ENCODE data around the gene SH3TC1. TPM values are rescaled to one million over a fixed set of nuclear protein-coding genes. Genes with fewer than 3 reads are reported as not detected.

SH3TC1 gene
- total and polyA plus RNA-seq, 2 of the 8 experiments (the other 6 are each of a cell fraction or from before 2014, with no cell fraction given) = 0.15 TPM; not detected in 1

DNA sequence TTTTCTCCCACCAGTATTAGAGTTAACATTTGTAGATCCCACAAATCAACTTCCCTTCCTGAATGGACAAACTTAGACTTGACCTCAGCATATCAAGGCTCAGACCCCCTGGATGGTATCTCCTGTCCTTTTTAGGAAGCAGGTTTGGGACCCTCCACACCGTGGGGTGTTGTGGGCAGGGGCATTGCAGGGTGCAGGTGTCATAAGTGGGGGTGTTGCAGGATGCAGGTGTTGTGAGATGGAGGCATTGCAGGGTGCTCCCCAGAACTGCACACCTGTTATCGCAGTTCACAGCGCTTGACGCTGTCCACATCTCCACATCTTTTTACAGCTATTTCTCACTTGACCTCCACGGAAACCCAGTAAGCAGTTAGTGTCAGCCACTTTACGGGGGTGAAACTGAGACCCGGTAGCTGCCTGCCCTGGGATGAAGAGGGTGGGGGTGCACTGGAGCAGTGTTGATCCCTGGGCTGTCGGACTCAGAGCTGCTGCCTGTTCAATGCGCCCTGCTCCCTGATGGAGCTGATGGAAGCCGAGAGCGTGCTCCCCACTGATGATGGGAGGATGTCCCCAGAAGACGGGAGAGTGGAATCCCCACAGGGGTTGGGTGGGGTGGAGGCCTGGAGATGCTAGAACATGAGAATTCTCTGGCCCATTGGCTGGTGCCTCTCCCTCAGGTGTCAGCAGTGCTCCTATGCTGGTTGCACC, 25.3 kb downstream of the SH3TC1 start (continued):
- TF ChIP-seq, protein P1, sequence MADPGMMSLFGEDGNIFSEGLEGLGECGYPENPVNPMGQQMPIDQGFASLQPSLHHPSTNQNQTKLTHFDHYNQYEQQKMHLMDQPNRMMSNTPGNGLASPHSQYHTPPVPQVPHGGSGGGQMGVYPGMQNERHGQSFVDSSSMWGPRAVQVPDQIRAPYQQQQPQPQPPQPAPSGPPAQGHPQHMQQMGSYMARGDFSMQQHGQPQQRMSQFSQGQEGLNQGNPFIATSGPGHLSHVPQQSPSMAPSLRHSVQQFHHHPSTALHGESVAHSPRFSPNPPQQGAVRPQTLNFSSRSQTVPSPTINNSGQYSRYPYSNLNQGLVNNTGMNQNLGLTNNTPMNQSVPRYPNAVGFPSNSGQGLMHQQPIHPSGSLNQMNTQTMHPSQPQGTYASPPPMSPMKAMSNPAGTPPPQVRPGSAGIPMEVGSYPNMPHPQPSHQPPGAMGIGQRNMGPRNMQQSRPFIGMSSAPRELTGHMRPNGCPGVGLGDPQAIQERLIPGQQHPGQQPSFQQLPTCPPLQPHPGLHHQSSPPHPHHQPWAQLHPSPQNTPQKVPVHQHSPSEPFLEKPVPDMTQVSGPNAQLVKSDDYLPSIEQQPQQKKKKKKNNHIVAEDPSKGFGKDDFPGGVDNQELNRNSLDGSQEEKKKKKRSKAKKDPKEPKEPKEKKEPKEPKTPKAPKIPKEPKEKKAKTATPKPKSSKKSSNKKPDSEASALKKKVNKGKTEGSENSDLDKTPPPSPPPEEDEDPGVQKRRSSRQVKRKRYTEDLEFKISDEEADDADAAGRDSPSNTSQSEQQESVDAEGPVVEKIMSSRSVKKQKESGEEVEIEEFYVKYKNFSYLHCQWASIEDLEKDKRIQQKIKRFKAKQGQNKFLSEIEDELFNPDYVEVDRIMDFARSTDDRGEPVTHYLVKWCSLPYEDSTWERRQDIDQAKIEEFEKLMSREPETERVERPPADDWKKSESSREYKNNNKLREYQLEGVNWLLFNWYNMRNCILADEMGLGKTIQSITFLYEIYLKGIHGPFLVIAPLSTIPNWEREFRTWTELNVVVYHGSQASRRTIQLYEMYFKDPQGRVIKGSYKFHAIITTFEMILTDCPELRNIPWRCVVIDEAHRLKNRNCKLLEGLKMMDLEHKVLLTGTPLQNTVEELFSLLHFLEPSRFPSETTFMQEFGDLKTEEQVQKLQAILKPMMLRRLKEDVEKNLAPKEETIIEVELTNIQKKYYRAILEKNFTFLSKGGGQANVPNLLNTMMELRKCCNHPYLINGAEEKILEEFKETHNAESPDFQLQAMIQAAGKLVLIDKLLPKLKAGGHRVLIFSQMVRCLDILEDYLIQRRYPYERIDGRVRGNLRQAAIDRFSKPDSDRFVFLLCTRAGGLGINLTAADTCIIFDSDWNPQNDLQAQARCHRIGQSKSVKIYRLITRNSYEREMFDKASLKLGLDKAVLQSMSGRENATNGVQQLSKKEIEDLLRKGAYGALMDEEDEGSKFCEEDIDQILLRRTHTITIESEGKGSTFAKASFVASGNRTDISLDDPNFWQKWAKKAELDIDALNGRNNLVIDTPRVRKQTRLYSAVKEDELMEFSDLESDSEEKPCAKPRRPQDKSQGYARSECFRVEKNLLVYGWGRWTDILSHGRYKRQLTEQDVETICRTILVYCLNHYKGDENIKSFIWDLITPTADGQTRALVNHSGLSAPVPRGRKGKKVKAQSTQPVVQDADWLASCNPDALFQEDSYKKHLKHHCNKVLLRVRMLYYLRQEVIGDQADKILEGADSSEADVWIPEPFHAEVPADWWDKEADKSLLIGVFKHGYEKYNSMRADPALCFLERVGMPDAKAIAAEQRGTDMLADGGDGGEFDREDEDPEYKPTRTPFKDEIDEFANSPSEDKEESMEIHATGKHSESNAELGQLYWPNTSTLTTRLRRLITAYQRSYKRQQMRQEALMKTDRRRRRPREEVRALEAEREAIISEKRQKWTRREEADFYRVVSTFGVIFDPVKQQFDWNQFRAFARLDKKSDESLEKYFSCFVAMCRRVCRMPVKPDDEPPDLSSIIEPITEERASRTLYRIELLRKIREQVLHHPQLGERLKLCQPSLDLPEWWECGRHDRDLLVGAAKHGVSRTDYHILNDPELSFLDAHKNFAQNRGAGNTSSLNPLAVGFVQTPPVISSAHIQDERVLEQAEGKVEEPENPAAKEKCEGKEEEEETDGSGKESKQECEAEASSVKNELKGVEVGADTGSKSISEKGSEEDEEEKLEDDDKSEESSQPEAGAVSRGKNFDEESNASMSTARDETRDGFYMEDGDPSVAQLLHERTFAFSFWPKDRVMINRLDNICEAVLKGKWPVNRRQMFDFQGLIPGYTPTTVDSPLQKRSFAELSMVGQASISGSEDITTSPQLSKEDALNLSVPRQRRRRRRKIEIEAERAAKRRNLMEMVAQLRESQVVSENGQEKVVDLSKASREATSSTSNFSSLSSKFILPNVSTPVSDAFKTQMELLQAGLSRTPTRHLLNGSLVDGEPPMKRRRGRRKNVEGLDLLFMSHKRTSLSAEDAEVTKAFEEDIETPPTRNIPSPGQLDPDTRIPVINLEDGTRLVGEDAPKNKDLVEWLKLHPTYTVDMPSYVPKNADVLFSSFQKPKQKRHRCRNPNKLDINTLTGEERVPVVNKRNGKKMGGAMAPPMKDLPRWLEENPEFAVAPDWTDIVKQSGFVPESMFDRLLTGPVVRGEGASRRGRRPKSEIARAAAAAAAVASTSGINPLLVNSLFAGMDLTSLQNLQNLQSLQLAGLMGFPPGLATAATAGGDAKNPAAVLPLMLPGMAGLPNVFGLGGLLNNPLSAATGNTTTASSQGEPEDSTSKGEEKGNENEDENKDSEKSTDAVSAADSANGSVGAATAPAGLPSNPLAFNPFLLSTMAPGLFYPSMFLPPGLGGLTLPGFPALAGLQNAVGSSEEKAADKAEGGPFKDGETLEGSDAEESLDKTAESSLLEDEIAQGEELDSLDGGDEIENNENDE (IDR thresholded peaks at IDR 0.05; ENCODE audit: insufficient replicate concordance, low read length) = no peak
